ENCODE measurements around the gene HAPLN2. TPM values are rescaled to one million over a fixed set of nuclear protein-coding genes. Genes with fewer than 3 reads are reported as not detected.
A peak's percentile ranks its signal among the peaks of the same experiment; 100 is the strongest.

HAPLN2 gene
- total RNA-seq, 1 donor from 2014 or later: not detected

DNA sequence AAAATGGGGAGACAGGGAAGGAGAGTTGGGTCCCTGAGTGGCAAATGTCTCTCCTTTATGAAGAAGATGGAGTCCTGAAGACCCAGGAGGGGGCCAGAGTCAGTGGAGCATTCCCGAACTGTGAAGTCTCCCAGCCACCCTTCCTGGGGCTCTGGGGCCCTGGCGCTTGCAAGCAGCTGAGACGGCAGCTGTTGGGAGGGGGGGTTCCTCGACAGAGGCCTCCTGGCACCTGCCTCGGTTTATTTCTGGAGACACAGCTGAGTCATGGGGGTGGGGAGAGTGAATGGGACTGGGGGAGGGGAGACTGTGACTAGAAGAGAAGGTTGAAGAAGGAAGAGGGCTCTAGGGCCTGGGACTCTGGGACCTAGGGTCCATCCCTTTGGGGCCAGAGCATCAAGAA, 44.0 kb downstream of the HAPLN2 start:
- peak; percentile 54 for DNase-seq

DNA sequence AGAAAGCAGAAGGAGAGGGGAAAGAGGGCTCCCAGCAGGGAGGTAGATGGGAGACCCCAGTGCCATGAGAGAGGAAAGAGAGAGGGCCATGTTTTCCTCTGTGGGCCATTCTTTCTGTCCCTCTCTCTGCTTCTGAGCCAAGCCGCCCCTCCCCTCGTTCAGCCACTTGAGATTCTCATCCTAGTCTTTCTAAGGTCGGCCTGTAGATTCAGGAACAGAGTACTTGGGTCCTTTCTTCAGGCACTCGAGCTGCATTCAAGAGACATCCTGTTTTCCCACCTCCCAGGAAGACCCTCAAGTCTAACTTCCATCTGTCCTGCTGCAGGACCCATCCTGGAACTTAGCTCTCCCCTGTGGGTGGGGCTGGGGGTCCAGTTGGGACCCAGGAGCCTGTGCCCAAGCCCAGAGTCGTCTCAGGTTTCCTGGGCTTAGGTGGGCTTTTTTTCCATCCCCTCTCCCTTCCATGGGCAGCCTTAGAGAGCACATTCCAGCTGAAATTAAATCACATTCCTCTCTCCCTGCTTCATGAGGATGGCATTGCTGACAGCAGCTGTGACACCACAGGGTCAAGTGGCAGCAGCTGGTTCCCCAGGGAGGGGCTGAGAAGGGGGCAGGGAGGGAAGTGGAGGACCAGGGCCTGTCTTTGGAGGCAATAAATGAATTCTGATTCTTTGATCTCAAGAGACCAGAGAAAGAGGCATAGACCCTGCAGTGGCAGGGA, 45.0 kb downstream of the HAPLN2 start:
- no peak for DNase-seq

DNA sequence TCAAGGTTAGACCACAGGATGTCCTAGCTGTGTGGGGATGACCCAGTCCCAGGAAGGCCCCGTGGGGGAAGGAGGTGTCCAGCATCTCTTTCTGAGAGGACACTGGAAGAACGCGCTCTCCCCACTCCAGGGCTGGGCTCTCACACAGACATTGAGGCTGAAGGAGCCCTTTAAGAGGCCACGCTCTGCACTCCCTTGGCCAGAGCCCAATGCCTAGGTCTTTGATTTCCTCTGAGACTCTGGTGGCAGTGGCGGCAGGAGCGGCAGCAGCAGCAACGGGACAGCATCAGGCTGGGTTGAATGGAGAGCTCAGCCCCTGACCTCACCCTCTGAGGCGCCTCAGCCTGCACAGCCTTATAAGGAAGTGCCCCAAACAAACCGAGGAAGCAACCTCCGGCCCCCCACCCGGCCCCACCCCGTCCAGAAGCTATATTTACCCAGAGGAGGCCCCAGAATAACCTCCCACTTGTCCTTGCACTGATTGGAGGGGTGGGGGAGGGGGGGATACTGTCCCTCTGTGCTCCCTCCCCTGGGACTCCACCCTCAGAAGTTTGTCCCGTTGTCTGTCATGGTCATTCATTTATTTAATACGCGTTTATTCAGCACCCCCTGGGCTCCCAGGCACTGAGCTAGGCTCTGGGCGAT, 45.7 kb downstream of the HAPLN2 start:
- DNase-seq: no peak

DNA sequence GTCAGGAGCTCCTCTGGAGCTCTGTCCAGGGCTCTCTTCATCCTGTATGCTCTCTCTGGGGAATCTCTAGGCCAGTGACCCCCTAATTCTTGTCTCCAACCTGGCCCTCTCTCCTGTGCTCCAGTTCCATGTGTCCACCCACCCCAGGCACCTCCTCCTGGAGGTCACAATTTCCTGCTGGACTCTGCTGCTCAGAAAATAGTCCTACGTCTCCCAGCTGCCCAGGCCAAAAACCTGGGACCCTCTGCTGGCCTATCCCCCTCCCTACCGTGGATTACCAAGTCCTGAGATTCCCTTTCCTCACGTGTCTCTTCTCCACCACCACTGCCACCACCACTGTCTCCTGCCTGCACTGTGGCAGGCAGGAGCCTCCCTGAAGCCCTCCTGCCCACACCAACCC, 46.3 kb downstream of the HAPLN2 start:
- no peak for DNase-seq

DNA sequence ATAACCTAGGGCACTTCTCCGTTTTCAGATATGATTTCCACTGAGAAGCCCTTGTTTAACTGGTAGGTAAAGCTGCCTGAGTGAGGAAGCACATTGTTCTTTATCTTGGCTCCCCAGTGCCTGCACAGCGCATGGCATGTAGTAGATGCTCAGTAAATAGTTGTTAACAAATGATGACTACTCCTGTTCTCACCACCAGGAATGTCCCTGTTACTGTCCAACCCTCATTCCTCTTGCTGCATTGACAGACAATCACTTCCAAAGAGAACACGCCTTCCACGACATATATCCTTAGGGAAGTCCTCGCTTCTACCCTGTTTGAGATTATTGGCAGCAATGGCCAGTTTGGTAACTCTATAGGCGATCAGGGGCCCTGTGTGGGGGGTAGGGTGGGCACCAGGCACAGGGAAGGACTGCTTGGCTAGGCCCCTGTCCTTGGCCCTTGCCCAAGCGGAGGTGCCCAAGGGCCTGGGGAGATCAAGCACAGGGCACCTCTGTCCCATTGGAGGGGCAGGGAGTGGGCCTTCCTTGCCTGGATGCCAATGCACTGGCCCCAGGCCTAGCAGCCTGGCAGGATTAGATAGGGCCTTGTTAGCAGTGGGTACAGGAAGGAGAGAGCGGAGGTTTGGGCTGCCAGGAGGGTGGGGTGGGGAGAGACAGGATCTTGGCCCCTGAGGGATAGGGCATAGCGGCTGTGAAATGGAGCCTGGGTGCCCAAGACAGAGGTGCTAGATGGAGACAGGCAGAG, 47.8 kb downstream of the HAPLN2 start:
- no peak for DNase-seq

DNA sequence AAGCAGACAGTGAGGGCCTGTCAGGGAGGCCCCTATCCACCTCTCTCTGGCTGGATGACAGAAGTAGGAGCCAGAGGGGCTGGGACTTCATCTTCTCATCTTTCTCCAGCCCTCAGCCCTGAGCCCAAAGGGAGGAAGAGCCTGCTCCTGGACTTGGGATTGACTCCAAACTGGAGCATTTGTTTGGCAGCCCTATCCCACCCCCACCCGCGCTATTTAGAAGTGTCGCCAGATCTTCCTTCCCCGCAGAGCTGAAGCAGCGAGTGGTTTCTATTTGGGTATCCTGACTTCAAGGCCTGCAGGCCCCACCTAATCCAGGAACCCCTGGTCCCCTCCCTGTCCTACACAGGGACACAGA, 48.4 kb downstream of the HAPLN2 start:
- DNase-seq: no peak

DNA sequence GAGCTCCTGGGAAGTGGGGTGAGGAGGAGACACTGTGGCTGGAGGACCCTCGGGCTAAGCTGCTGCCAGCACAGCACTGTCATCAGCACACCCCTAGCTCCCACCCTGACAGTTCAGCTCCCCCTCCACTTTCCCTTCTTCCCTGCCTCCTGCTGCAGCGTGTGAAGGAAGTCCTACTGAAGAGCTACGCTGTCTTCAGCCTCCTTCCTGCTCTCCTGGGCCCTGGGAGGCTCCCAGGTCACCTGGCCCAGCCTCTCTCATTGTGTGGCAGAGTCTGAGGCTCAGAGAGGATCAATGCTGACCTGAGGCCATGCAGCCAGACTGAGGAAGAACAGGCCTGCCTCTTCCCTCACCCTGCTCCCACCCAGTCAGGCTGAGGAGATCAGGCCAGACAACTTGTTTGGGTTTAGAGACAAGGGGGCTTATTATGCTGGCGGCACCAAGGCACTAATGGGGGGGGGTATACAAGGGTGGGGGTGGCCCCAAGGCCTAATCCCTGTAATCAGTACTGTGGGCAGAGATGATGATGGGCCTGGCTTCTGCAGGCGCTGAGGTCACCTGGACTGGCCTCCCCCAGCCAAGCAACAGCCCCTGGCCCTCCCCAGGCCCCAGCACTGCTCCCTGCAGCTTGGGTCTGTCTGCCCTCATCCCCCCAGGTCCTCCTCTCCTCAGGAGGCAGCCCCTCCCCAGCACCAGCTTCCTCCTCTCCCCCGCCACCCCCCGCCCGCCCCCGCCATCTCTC, 48.9 kb downstream of the HAPLN2 start:
- DNase-seq: no peak

DNA sequence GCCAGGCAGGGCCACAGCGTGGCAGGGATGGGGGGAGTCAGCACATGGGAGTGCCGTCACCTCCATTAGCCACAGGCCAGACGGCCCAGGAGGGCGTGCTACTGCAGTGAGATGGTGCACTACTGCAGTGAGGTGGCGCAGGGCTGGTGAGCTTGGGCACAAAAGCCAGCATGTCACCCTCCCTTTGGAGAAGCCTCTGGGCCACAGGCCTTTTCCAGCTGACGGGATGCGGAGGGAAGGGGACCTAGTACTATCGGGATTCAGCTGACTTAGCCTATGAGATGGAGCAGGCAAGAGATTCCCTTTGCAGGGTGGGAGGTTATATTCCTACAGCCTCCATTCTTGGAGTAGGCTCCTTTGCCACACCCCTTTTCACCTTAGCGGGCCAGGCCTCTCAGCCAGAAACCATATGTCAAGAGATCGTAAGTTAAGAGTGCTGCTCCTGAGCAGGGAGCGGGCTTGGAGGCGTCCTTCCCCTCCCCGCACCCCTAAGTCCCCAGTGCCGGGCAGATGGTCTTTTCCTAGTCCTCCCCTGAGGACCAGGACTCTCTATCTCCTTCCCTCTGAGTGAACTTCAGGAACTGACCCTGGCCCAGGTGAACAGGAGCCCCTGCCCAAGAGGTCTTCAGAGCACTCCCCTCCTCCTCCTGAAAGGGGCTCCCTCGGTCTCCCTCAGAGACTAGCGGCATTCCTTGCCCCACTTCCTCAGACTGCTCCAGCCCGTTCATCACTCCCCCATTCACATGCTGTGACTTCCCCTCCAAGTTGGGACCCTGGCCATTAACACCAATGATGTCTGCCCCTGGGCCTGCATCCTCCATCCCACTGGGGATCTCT, 49.8 kb downstream of the HAPLN2 start:
- no peak for DNase-seq

DNA sequence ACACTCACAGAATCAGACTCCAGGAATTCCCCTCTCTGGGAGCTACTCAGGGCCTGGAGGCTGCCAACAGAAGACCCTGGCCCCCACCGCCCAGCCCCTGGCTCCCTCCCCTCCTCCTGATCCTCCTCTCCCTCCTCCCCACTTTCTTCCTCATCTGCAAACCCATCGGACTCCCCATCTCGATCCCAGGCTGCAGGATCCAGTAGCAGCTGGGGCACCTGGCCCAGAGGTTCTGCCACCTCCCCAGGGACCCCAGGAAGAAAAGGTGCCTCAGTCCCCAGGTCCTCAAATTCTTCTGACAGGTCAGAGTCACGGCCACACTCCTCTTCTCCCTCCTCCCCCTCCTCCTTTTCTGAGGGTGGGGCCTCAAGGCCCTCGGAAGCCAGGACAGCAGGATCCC, 50.6 kb downstream of the HAPLN2 start:
- no peak for DNase-seq

DNA sequence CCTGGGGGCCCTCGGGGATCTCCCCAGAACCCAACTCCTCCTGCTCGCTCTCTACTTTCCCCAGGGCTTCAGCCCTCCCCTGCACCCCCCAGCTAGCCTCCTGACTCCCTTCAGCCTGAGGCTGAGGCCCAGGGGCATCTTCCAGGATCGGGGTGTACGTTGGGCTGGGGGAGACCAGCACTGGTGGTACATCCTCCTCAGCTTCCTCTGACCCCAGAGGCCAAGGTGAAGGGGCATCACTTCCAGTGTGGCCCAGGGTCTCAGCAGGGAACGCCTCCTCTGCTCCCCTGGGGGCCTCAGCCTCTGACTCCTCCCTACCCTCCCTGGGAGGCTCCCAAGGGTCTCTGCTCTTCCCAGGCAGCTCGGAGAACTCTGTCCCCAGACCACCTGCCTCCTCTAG, 51.1 kb downstream of the HAPLN2 start:
- no peak for DNase-seq

DNA sequence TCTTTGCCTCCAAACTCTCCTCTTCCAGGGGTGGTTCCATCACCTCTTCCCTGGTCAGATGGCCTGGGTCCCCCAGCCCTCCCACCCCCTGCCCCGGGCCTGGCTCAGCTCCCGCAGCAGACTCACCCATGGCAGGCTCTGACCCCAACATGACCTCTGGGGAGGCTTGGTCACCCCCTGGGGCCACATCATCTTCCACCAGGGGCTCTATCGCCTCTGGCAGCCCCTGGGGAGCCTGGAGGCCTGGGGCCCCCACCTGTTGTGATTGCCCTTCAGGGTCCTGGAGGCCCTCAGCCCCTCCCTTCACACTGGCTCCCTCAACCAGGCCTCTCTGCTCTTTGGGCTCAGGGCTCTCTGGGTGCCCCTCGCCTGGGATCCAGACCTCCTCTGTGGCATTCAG, 51.6 kb downstream of the HAPLN2 start:
- no peak for DNase-seq

DNA sequence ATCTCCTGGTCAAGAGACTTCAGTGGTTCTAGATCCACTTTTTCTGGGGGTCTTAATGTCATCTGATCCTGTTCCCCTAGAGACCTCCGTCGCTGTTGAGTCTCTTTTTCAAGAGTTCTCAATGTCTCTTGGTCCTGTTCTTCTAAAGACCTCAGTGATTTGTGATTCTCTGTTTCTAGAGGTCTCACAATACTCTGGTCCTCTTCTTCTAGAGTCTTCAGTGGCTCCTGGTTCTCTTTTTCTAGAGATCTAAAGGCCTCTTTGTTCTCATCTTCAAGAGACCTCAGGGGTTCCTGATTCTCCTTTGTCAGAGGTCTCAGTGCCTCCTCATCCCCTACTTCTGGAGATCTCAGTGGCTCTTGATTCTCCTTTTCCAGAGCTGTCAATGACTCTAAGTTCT, 52.6 kb downstream of the HAPLN2 start:
- DNase-seq: no peak

DNA sequence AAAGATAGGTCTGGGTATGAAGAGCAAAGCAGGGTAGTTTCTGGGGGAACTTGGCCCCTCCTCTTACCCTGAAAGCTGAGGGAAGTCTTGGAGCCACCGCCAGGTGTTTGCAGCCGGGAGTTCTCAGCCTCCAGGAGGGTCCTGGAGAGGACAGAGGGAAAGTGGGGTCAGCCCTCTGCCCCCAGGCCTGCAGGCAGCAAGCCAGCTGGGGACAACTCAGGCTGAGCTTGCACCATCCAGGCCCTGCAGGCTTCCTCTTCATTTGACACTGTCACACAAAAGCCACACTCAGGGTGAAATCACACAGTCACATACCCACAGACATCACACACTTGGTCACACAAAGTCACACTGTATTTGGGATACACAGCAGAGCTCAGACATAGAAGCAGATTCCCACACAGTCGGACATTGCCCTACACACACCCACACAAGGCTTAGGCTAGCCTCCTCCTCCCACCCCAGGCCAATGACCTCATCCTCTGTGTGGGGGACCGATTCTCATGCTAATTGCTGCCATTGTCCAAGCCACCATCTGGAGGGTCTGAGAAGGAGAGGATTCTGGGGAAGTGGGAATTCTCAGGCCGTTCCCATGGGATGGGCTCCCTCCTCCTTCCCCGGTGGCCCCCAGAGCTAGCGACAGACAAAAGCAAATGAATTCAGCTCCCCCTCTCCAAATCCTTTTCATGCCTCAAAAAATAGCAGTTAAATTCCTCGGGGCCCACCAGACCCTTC, 54.3 kb downstream of the HAPLN2 start:
- DNase-seq: peak; percentile 19

Other genes starting within 250 kb of the HAPLN2 start
- 3.7 TPM for gene MEF2D, start 118.6 kb upstream of the HAPLN2 start, total RNA-seq
- gene IQGAP3, start 46.9 kb upstream of the HAPLN2 start, total RNA-seq: 1.1 TPM
- gene TTC24, start 39.7 kb upstream of the HAPLN2 start, total RNA-seq: not detected
- 26.5 TPM for gene NAXE, start 27.6 kb upstream of the HAPLN2 start, total RNA-seq
- gene GPATCH4, start 17.9 kb upstream of the HAPLN2 start, total RNA-seq: 10.3 TPM
- 95.8 TPM for gene BCAN, start 22.7 kb downstream of the HAPLN2 start, total RNA-seq
- 24.0 TPM for gene NES, start 58.0 kb downstream of the HAPLN2 start, total RNA-seq
- gene CRABP2, start 86.2 kb downstream of the HAPLN2 start, total RNA-seq: 3.1 TPM
- gene METTL25B, start 109.1 kb downstream of the HAPLN2 start, total RNA-seq: 9.2 TPM
- 6.2 TPM for gene ISG20L2, start 109.4 kb downstream of the HAPLN2 start, total RNA-seq
- gene MRPL24, start 121.7 kb downstream of the HAPLN2 start, total RNA-seq: 10.6 TPM
- gene HDGF, start 132.3 kb downstream of the HAPLN2 start, total RNA-seq: 61.6 TPM
- 16.2 TPM for gene PRCC, start 148.1 kb downstream of the HAPLN2 start, total RNA-seq
- gene SH2D2A, start 197.4 kb downstream of the HAPLN2 start, total RNA-seq: not detected
- gene INSRR, start 239.7 kb downstream of the HAPLN2 start, total RNA-seq: 0.31 TPM
- not detected for gene NTRK1, start 241.4 kb downstream of the HAPLN2 start, total RNA-seq

Data from occipital lobe (tissue), 2 donors.